ENCODE measurements around the gene SLC35E4. TPM values are rescaled to one million over a fixed set of nuclear protein-coding genes. Genes with fewer than 3 reads are reported as not detected.
"Not testable (repeated sequence)": the region's sequence is repeated elsewhere in the genome, so short reads cannot be mapped to it uniquely, and the experiment has no call there.

Gene SLC35E4
- total RNA-seq, 1 experiment from 2014 or later: 5.5 TPM

DNA sequence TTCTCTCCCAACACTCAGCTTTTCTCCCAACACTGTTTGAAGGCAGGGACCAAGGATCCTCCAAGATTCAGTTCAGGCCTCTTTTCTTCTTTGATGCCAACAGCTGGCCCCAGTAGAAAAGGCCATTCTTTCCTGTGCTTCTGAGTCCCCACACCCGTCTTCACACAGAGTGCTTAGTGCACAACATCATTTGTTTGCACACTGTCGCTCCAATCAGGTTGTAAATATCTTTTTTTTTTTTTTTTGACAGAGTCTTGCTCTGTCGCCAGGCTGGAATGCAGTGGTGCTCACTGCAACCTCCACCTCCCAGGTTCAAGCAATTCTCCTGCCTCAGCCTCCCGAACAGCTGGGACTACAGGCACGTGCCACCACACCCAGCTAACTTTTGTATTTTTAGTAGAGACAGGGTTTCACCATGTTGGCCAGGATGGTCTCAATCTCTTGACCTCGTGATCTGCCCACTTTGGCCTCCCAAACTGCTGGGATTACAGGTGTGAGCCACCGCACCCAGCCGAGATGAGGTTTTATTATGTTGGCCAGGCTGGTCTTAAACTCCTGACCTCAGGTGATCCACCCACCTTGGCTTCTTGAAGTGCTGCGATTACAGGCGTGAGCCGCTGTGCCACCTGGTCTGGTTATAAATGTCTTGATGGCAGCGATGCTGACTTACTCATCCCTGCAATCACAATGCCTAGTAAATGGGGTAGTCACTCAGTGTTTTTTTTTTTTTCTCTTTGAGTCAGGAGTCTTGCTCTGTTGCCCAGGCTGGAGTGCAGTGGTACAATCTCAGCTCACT lies 44.5 kb downstream of the SLC35E4 start:
- H3K4me1 ChIP-seq (ENCODE audit: control insufficient read depth, insufficient read depth, low read length); H3K27me3 ChIP-seq (ENCODE audit: control insufficient read depth, insufficient read depth, low read length); H3K36me3 ChIP-seq (ENCODE audit: control insufficient read depth, insufficient read depth, low read length); H3K4me3 ChIP-seq (ENCODE audit: low read depth in 2 of 2, low read length in 2 of 2); in situ Hi-C loops (cut with HindIII; ENCODE audit: low pct_unique_long_range_greater_than_20kb, low sequenced_read_pairs); H3K27ac ChIP-seq (ENCODE audit: low read length); DNase-seq (ENCODE audit: low read depth, low spot score); ATAC-seq; intact Hi-C loops (cut with micrococcal nuclease; ENCODE audit: unreplicated experiment); CTCF ChIA-PET; BruUV-seq (replicated peaks); H3K9me3 ChIP-seq (ENCODE audit: control insufficient read depth, insufficient read depth, low read depth, low read length): not testable (repeated sequence)
- POLR2A ChIA-PET: interaction anchor here (0.7 kb wide), 1 partner anchor 377 kb away, joined by 15 read pairs; no protein-coding TSS in a partner anchor

DNA sequence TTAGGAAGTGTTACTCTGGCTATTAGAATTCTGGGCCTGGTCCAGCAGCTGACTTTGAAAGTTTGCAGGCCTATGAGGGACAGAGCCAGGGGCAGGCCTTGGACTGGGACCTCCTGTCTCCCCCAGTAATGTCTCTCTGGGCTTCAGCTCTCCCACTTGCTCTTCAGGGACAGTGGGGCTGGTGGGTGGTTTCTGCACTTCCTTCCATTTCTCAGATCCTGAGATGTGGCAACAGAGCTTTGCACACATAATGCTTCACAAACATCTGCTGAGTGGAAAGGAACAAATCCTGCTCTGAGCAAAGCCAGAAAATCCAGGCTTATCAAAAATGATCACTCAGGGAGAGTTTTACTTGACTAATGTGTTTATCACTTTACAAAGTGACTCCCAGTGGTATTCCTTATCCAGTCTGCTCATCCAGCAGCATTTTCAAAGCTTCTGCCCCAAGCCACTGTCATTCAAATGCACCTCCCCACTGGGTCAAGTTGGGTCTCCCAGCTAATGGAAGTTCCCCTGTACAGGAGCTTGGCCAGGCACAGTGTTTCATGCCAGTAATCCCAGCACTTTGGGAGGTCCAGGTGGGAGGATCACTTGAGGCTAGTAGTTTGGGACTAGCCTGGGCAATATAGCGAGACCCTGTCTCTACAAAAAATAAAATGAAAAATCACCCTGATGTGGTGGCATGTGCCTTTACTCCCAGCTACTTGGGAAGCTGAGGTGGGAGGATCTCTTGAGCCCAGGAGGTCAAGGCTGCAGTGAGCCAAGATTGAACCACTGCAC lies 45.6 kb downstream of the SLC35E4 start:
- CTCF ChIA-PET: no interaction called here
- ATAC-seq (no peak), DNase-seq (ENCODE audit: low read depth, low spot score) (no peak)
- TF ChIP-seq POLR2AphosphoS5 (IDR thresholded peaks at IDR 0.05; ENCODE audit: low read depth, low read length) (no peak), REST (IDR thresholded peaks at IDR 0.05; ENCODE audit: insufficient read depth in 1 of 2, low read depth in 2 of 2, low read length in 1 of 2) (no peak), SIN3A (IDR thresholded peaks at IDR 0.05; ENCODE audit: borderline replicate concordance, insufficient read depth, low read depth, low read length) (no peak), CTCF (IDR thresholded peaks at IDR 0.05) (no peak), TCF7L2 (IDR thresholded peaks at IDR 0.05; ENCODE audit: low read depth, low read length) (no peak)
- no peak overlapping the region for H3K27ac ChIP-seq (ENCODE audit: low read length)
- H3K4me1 ChIP-seq (ENCODE audit: control insufficient read depth, insufficient read depth, low read length): no peaks in the 10 kb centered on the region
- POLR2A ChIA-PET: no interaction called here
- no peaks in the 10 kb centered on the region for H3K9me3 ChIP-seq (ENCODE audit: control insufficient read depth, insufficient read depth, low read depth, low read length)
- H3K27me3 ChIP-seq (ENCODE audit: control insufficient read depth, insufficient read depth, low read length): no peaks in the 10 kb centered on the region
- BruUV-seq (replicated peaks): no TSS peak
- intact Hi-C loops (cut with micrococcal nuclease; ENCODE audit: unreplicated experiment): no loop called here
- no peak overlapping the region for H3K4me3 ChIP-seq (ENCODE audit: low read depth in 2 of 2, low read length in 2 of 2)
- in situ Hi-C loops (cut with HindIII; ENCODE audit: low pct_unique_long_range_greater_than_20kb, low sequenced_read_pairs): no loop called here
- no peaks in the 10 kb centered on the region for H3K36me3 ChIP-seq (ENCODE audit: control insufficient read depth, insufficient read depth, low read length)

- intact Hi-C loops (cut with micrococcal nuclease; ENCODE audit: unreplicated experiment): no loop called here
- Histone ChIP-seq H3K36me3 (ENCODE audit: control insufficient read depth, insufficient read depth, low read length) (no peaks in the 10 kb centered on the region), H3K27ac (ENCODE audit: low read length) (no peak overlapping the region), H3K4me3 (ENCODE audit: low read depth in 2 of 2, low read length in 2 of 2) (no peak overlapping the region), H3K9me3 (ENCODE audit: control insufficient read depth, insufficient read depth, low read depth, low read length) (no peaks in the 10 kb centered on the region), H3K4me1 (ENCODE audit: control insufficient read depth, insufficient read depth, low read length) (no peaks in the 10 kb centered on the region), H3K27me3 (ENCODE audit: control insufficient read depth, insufficient read depth, low read length) (no peaks in the 10 kb centered on the region)
- BruUV-seq (replicated peaks): no TSS peak
- no peak for TF ChIP-seq POLR2AphosphoS5 (IDR thresholded peaks at IDR 0.05; ENCODE audit: low read depth, low read length)
- TF ChIP-seq TCF7L2 (IDR thresholded peaks at IDR 0.05; ENCODE audit: low read depth, low read length): no peak
- no peak for TF ChIP-seq CTCF (IDR thresholded peaks at IDR 0.05)
- no peak for TF ChIP-seq REST (IDR thresholded peaks at IDR 0.05; ENCODE audit: insufficient read depth in 1 of 2, low read depth in 2 of 2, low read length in 1 of 2)
- no peak for TF ChIP-seq SIN3A (IDR thresholded peaks at IDR 0.05; ENCODE audit: borderline replicate concordance, insufficient read depth, low read depth, low read length)
- ATAC-seq (no peak), DNase-seq (ENCODE audit: low read depth, low spot score) (no peak)
- ChIA-PET CTCF (no interaction called here), POLR2A (no interaction called here)
- in situ Hi-C loops (cut with HindIII; ENCODE audit: low pct_unique_long_range_greater_than_20kb, low sequenced_read_pairs): no loop called here
Observed at GRCh38 chr22:30681831-30682230, 46.2 kb downstream of the SLC35E4 start.
